SK-N-SH treated with all-trans-retinoic acid at 6 μM for 48 hours (cell line): ENCODE results near the gene MS4A5.

Source experiments
- ATAC-seq: fragments of 200-7000 bp; cut with Tn5 transposase; 3 replicates; pipeline ENCODE4 v1.9.1; 2020; ENCODE audit warnings: mild to moderate bottlenecking, moderate library complexity
- ARNTL ChIP-seq: fragments of 450-650 bp; formaldehyde crosslinking; IDR thresholded peaks from 2 replicates; pipeline ENCODE4 v1.5.0; 2020; ENCODE audit warnings: low read depth, mild to moderate bottlenecking, moderate library complexity, borderline replicate concordance
- BACH2 ChIP-seq: fragments of 250-450 bp; sonication (Bioruptor Pico); IDR thresholded peaks from 2 replicates; pipeline ENCODE4 v1.9.0; 2021; ENCODE audit warnings: mild to moderate bottlenecking, borderline replicate concordance
- CREB5 ChIP-seq: fragments of 250-450 bp; sonication (Bioruptor Pico); IDR thresholded peaks from 2 replicates; pipeline ENCODE4 v1.5.1; 2020; ENCODE audit warnings: low read depth, mild to moderate bottlenecking, moderate library complexity
- CSDC2 ChIP-seq: fragments of 250-450 bp; sonication (Bioruptor Pico); IDR thresholded peaks from 2 replicates; pipeline ENCODE4 v1.5.0; 2020; ENCODE audit warnings: mild to moderate bottlenecking, moderate library complexity
- CSRNP3 ChIP-seq: fragments of 250-450 bp; sonication (Bioruptor Pico); IDR thresholded peaks from 2 replicates; pipeline ENCODE4 v1.5.1; 2021; ENCODE audit warnings: mild to moderate bottlenecking, moderate library complexity
- ESRRG ChIP-seq: fragments of 250-450 bp; sonication (Bioruptor Pico); IDR thresholded peaks from 2 replicates; pipeline ENCODE4 v1.6.1; 2021; ENCODE audit warnings: mild to moderate bottlenecking
- OSR1 ChIP-seq: fragments of 250-450 bp; sonication (Bioruptor Pico); IDR thresholded peaks from 2 replicates; pipeline ENCODE4 v1.8.0; 2022; ENCODE audit warnings: moderate library complexity, mild to moderate bottlenecking, inconsistent platforms
- PATZ1 ChIP-seq: fragments of 250-450 bp; sonication (Bioruptor Pico); IDR thresholded peaks from 2 replicates; pipeline ENCODE4 v1.8.0; 2020; ENCODE audit warnings: mild to moderate bottlenecking, moderate library complexity, borderline replicate concordance
- POU6F1 ChIP-seq: fragments of 250-450 bp; sonication (Bioruptor Pico); IDR thresholded peaks from 2 replicates; pipeline ENCODE4 v1.8.0; 2021; ENCODE audit warnings: low read depth, mild to moderate bottlenecking, moderate library complexity, borderline replicate concordance
- RARB ChIP-seq: fragments of 250-450 bp; sonication (Bioruptor Pico); IDR thresholded peaks from 2 replicates; pipeline ENCODE4 v1.8.0; 2021; ENCODE audit warnings: mild to moderate bottlenecking, moderate library complexity
- SNAI2 ChIP-seq: fragments of 250-450 bp; sonication (Bioruptor Pico); IDR thresholded peaks from 2 replicates; pipeline ENCODE4 v1.5.0; 2020; ENCODE audit warnings: mild to moderate bottlenecking, moderate library complexity
- TOX ChIP-seq: fragments of 250-450 bp; sonication (Bioruptor Pico); IDR thresholded peaks from 2 replicates; pipeline ENCODE4 v1.8.0; 2021; ENCODE audit warnings: mild to moderate bottlenecking, moderate library complexity, borderline replicate concordance
- TSHZ2 ChIP-seq: fragments of 250-450 bp; sonication (Bioruptor Pico); IDR thresholded peaks from 2 replicates; pipeline ENCODE4 v1.5.0; 2020; ENCODE audit warnings: mild to moderate bottlenecking, moderate library complexity
- ZC3H10 ChIP-seq: fragments of 250-450 bp; sonication (Bioruptor Pico); IDR thresholded peaks from 2 replicates; pipeline ENCODE4 v1.5.1; 2021; ENCODE audit warnings: mild to moderate bottlenecking, moderate library complexity
- ZNF565 ChIP-seq: fragments of 450-650 bp; formaldehyde crosslinking; conservative IDR thresholded peaks from 2 replicates; pipeline ENCODE4 v1.5.0; 2020; ENCODE audit warnings: low read depth, mild to moderate bottlenecking, moderate library complexity
- ZNF70 ChIP-seq: fragments of 450-650 bp; formaldehyde crosslinking; IDR thresholded peaks from 2 replicates; pipeline ENCODE4 v1.5.0; 2020; ENCODE audit warnings: mild to moderate bottlenecking, moderate library complexity

MS4A5 gene

GRCh38 chr11:60431251-60431650, 1.9 kb downstream of the MS4A5 start:
- ATAC-seq, result no peak
- TF ChIP-seq ESRRG (CRISPR knock-in tag), result no peak
- no peak for TF ChIP-seq POU6F1 (CRISPR knock-in tag)
- TF ChIP-seq OSR1 (CRISPR knock-in tag), result no peak
- no peak for TF ChIP-seq CSRNP3 (CRISPR knock-in tag)
- TF ChIP-seq TSHZ2 (CRISPR knock-in tag), result no peak
- TF ChIP-seq BACH2, result no peak
- no peak for TF ChIP-seq SNAI2 (CRISPR knock-in tag)
- TF ChIP-seq RARB (CRISPR knock-in tag), result no peak
- no peak for TF ChIP-seq ZC3H10 (CRISPR knock-in tag)

- TF ChIP-seq POU6F1 (CRISPR knock-in tag), result no peak
- TF ChIP-seq BACH2, result no peak
- no peak for TF ChIP-seq ZNF565 (CRISPR knock-in tag)
- no peak for TF ChIP-seq TSHZ2 (CRISPR knock-in tag)
- no peak for TF ChIP-seq ZC3H10 (CRISPR knock-in tag)
- TF ChIP-seq ZNF70 (CRISPR knock-in tag), result no peak
- no peak for TF ChIP-seq RARB (CRISPR knock-in tag)
- TF ChIP-seq ESRRG (CRISPR knock-in tag), result no peak
- no peak for TF ChIP-seq CSDC2 (CRISPR knock-in tag)
- TF ChIP-seq CREB5, result no peak
- no peak for TF ChIP-seq TOX
- TF ChIP-seq SNAI2 (CRISPR knock-in tag), result no peak
- no peak for TF ChIP-seq ARNTL
- no peak for TF ChIP-seq PATZ1 (CRISPR knock-in tag)
- ATAC-seq, result no peak
Measured at GRCh38 chr11:60433401-60433800, 4.0 kb downstream of the MS4A5 start.
